ENCODE data around the gene RGMB.

Gene RGMB

GRCh38 chr5:98804066-98804465 is 30.6 kb downstream of the RGMB start:
- H3K36me3 ChIP-seq (ENCODE audit: control insufficient read depth in 2 of 2, insufficient read depth in 1 of 2, low read length in 2 of 2), result no peaks in the 10 kb centered on the region
- H3K4me3 ChIP-seq (ENCODE audit: low read depth, low read length), result no peak overlapping the region
- no peaks in the 10 kb centered on the region for H3K4me1 ChIP-seq (ENCODE audit: control insufficient read depth, insufficient read depth, low read length)
- POLR2A ChIA-PET, result no interaction called here
- H3K27ac ChIP-seq (ENCODE audit: extremely low read depth, low read depth, low read length), result no peak overlapping the region
- TF ChIP-seq INSM2 (tag by site-specific recombination; IDR thresholded peaks at IDR 0.05), result no peak
- TF ChIP-seq ZNF391 (tag by site-specific recombination; IDR thresholded peaks at IDR 0.05; ENCODE audit: borderline replicate concordance, low read depth), result no peak
- no peak for TF ChIP-seq ZNF37A (tag by site-specific recombination; IDR thresholded peaks at IDR 0.05)
- TF ChIP-seq ZNF777 (tag by site-specific recombination; IDR thresholded peaks at IDR 0.05; ENCODE audit: borderline replicate concordance), result no peak
- TF ChIP-seq EGR2 (tag by site-specific recombination; IDR thresholded peaks at IDR 0.05; ENCODE audit: low read depth), result no peak
- no peaks in the 10 kb centered on the region for H3K9me3 ChIP-seq (ENCODE audit: control insufficient read depth, insufficient read depth, low read depth, low read length)
- CTCF ChIA-PET, result interaction anchor here (0.5 kb wide), 1 partner anchor 426 kb away, joined by 3 read pairs; no protein-coding TSS in a partner anchor

GRCh38 chr5:98805070-98805469 is 31.6 kb downstream of the RGMB start:
- CTCF ChIA-PET, result interaction anchor here (0.9 kb wide), 1 partner anchor 9 kb away, joined by 3 read pairs; no protein-coding TSS in a partner anchor
- H3K4me1 ChIP-seq (ENCODE audit: control insufficient read depth, insufficient read depth, low read length), result no peaks in the 10 kb centered on the region
- TF ChIP-seq ZNF707 (tag by site-specific recombination; IDR thresholded peaks at IDR 0.05) (peak; percentile 68), SP7 (tag by site-specific recombination; IDR thresholded peaks at IDR 0.05) (no peak), IKZF3 (tag by site-specific recombination; IDR thresholded peaks at IDR 0.05) (no peak)
- no peaks in the 10 kb centered on the region for H3K36me3 ChIP-seq (ENCODE audit: control insufficient read depth in 2 of 2, insufficient read depth in 1 of 2, low read length in 2 of 2)
- no peak overlapping the region for H3K27ac ChIP-seq (ENCODE audit: extremely low read depth, low read depth, low read length)
- POLR2A ChIA-PET, result no interaction called here
- H3K9me3 ChIP-seq (ENCODE audit: control insufficient read depth, insufficient read depth, low read depth, low read length), result no peaks in the 10 kb centered on the region
- no peak overlapping the region for H3K4me3 ChIP-seq (ENCODE audit: low read depth, low read length)

GRCh38 chr5:98807806-98808205 is 34.3 kb downstream of the RGMB start:
- no peaks in the 10 kb centered on the region for H3K9me3 ChIP-seq (ENCODE audit: control insufficient read depth, insufficient read depth, low read depth, low read length)
- POLR2A ChIA-PET, result no interaction called here
- H3K4me3 ChIP-seq (ENCODE audit: low read depth, low read length), result no peak overlapping the region
- H3K4me1 ChIP-seq (ENCODE audit: control insufficient read depth, insufficient read depth, low read length), result no peaks in the 10 kb centered on the region
- no peaks in the 10 kb centered on the region for H3K36me3 ChIP-seq (ENCODE audit: control insufficient read depth in 2 of 2, insufficient read depth in 1 of 2, low read length in 2 of 2)
- no peak overlapping the region for H3K27ac ChIP-seq (ENCODE audit: extremely low read depth, low read depth, low read length)
- CTCF ChIA-PET, result no interaction called here
- no peak for TF ChIP-seq ZNF488 (tag by site-specific recombination; IDR thresholded peaks at IDR 0.05)
- no peak for TF ChIP-seq OSR2 (tag by site-specific recombination; IDR thresholded peaks at IDR 0.05)
- TF ChIP-seq KLF17 (tag by site-specific recombination; IDR thresholded peaks at IDR 0.05), result no peak
- no peak for TF ChIP-seq MZF1 (tag by site-specific recombination; IDR thresholded peaks at IDR 0.05; ENCODE audit: borderline replicate concordance)
- no peak for TF ChIP-seq MYNN (tag by site-specific recombination; IDR thresholded peaks at IDR 0.05; ENCODE audit: borderline replicate concordance)
- TF ChIP-seq ZNF362 (tag by site-specific recombination; IDR thresholded peaks at IDR 0.05), result no peak
- TF ChIP-seq ZNF830 (tag by site-specific recombination; IDR thresholded peaks at IDR 0.05; ENCODE audit: low read depth), result no peak
- TF ChIP-seq ZFP3 (tag by site-specific recombination; IDR thresholded peaks at IDR 0.05; ENCODE audit: low read depth), result no peak
- no peak for TF ChIP-seq YY2 (tag by site-specific recombination; IDR thresholded peaks at IDR 0.05)
- TF ChIP-seq ZNF473 (tag by site-specific recombination; IDR thresholded peaks at IDR 0.05), result no peak
- no peak for TF ChIP-seq ZBTB49 (tag by site-specific recombination; IDR thresholded peaks at IDR 0.05; ENCODE audit: low read depth)
- TF ChIP-seq ZNF837 (tag by site-specific recombination; IDR thresholded peaks at IDR 0.05), result no peak
- no peak for TF ChIP-seq ZNF184 (tag by site-specific recombination; IDR thresholded peaks at IDR 0.05)
- TF ChIP-seq GFI1B (tag by site-specific recombination; IDR thresholded peaks at IDR 0.05), result no peak
- TF ChIP-seq ZNF2 (tag by site-specific recombination; IDR thresholded peaks at IDR 0.05), result no peak
- no peak for TF ChIP-seq ZNF398 (tag by site-specific recombination; IDR thresholded peaks at IDR 0.05)

Data from HEK293 (cell line).